OCI-LY7 (cell line): Measurements from ENCODE around the gene BDKRB2.

ENCODE experiments used
- EZH2phosphoT487 ChIP-seq: fragments of 200-600 bp; sonication (generic); IDR thresholded peaks from 2 replicates; pipeline ENCODE4 v1.6.1; 2018; ENCODE audit warnings: low read depth, borderline replicate concordance, mild to moderate bottlenecking, mixed run types, antibody characterized with exemption, low read length, moderate library complexity, mixed read lengths
- TF ChIP-seq, protein P1 (sequence below): fragments of 200-600 bp; sonication (generic); conservative IDR thresholded peaks from 2 replicates; pipeline ENCODE4 v1.5.1; 2014; ENCODE audit warnings: mild to moderate bottlenecking, antibody characterized with exemption, low read length, moderate library complexity, mixed read lengths

DNA sequence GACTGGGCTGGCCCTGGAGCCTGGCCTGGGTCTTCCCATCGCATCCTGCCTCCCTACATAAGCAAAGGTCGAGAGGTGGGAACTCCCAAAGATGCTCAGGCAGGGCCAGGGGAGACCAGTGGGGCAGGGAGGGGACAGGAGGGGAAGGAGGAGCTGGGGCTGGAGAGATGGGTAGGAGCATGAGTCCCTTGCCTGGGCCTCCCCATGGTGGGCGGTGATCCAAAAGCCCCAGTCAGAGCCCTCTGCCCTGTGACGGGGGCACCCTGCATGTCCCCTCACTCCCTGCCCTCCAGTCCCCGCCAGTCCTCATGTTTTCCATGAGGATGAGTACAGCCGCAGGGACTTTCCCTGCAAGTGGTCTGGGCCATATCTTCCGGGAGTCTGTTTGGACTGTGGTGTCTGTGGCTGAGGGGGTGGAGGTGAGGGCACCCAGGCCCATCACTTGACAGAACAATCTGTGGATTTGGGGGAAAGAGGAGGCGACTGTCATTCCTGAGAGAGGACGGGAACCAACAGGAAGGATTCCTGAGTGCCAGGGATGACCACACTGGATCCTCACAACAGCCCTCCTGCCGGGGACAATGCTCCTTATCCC, 9.3 kb downstream of the BDKRB2 start:
- TF ChIP-seq, protein P1, sequence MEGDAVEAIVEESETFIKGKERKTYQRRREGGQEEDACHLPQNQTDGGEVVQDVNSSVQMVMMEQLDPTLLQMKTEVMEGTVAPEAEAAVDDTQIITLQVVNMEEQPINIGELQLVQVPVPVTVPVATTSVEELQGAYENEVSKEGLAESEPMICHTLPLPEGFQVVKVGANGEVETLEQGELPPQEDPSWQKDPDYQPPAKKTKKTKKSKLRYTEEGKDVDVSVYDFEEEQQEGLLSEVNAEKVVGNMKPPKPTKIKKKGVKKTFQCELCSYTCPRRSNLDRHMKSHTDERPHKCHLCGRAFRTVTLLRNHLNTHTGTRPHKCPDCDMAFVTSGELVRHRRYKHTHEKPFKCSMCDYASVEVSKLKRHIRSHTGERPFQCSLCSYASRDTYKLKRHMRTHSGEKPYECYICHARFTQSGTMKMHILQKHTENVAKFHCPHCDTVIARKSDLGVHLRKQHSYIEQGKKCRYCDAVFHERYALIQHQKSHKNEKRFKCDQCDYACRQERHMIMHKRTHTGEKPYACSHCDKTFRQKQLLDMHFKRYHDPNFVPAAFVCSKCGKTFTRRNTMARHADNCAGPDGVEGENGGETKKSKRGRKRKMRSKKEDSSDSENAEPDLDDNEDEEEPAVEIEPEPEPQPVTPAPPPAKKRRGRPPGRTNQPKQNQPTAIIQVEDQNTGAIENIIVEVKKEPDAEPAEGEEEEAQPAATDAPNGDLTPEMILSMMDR = no peak
- no peak for TF ChIP-seq EZH2phosphoT487
